GM19463 (cell line): ENCODE measurements around the gene ZNF668.
"Not testable (repeated sequence)": the region's sequence is repeated elsewhere in the genome, so short reads cannot be mapped to it uniquely, and the experiment has no call there.

ENCODE experiments used
- ATAC-seq: cut with Tn5 transposase; IDR thresholded peaks from one replicate; pipeline ENCODE4 v1.9.1; 2021; ENCODE audit warnings: mild to moderate bottlenecking, moderate library complexity; ENCODE audit not compliant: unreplicated experiment

Gene ZNF668

DNA sequence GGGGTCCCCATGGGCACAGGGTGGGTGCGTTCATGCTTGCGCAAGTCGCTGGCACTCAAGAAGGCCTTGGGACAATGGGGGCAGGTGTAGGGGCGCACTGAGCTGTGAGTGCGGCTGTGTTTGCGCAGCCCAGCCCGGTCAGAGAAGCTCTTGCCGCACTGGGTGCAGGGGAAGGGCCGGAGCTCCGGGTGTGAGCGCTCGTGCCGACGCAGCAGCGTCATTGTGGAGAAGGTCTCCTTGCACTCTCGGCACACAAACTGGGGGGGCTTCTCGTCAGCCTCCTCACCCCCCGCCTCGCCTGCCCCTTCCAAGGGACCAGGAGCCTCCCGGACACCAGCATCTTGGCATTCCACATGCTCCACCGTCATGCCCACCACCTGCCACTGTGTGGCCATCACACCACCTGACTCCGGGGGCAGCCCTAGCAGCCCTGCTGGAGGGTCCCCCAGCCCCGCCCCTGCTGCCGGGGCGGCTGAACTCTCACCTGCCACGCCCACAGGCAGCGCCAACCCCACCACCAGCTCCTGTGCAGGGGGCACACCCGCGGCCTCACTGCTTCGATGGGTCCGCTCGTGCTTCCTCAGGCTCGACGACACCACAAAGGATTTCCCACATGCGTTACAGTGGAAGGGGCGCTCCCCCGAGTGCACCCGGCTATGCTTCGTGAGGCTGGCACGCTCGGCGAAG, 12.8 kb downstream of the ZNF668 start:
- ATAC-seq = no peak

DNA sequence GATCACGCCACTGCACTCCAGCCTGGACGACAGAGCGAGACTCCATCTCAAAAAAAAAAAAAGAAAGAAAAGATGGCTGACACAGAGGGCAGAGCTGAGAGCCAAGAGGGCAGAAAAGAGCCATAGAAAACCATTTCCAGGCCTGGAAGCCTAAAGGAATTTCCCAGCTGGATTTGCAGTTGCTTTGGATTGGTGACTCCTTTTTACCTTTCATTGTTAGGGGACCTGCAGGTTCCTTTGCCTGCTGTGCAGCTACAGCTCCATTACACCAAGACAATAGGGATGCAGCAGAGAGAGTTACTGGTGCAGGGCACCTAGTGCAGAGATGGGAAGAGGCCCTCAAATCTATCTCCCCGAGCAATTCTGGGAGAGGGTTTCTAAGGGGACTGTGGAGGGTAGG, 18.4 kb downstream of the ZNF668 start:
- no peak for ATAC-seq

DNA sequence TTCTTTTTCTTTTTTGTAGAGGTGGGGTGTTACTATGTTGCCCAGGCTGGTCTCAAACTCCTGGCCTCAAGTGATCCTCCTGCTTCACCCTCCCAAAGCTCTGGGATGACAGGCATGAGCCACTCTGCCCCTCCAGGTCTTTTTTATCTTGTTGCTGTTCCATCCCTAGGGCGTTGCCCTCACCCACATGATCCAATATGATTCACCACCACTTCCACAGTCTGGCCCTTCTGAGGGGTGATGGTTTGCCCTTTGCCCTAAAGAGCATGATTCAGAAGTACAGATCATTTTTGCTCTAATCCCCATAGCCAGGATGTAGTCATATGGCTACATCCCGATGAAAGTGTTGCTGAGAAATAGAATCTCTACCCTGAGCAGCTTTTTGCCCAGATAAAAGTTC, 21.9 kb downstream of the ZNF668 start:
- no peak for ATAC-seq

- ATAC-seq = no peak
Measured at GRCh38 chr16:31050280-31051030, 23.6 kb downstream of the ZNF668 start.

DNA sequence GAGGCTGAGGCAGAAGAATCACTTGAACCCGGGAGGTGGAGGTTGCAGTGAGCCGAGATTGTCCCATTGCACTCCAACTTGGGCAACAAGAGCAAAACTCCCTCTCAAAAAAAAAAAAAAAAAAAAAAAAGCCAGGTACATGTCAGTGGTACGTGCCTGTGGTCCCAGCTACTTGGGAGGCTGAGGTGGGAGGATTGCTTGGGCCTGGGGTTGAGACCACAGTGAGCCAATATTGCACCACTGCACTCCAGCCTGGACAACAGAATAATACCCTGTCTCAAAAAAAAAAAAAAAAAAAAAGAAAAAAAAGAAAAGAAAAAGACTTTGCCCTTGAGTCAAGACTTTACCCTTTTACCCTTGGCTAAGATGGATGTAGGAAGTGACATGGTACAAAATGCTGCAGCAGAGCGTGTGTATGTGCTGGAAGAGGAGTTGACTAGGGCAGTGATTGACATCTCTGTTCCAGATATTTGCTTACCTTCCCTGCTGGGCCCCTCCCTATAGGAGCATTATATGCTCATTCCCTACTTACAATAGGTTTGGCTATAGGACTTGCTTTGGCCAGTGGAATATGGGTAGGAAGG, 30.1 kb downstream of the ZNF668 start:
- no peak for ATAC-seq

- no peak for ATAC-seq
Measured at GRCh38 chr16:31043352-31043751, 30.7 kb downstream of the ZNF668 start.

- ATAC-seq = no peak
Measured at GRCh38 chr16:31042866-31043265, 31.2 kb downstream of the ZNF668 start.

GRCh38 chr16:31038993-31039392, 35.0 kb downstream of the ZNF668 start:
- ATAC-seq = no peak

- no peak for ATAC-seq
Measured at GRCh38 chr16:31036691-31037090, 37.3 kb downstream of the ZNF668 start.

DNA sequence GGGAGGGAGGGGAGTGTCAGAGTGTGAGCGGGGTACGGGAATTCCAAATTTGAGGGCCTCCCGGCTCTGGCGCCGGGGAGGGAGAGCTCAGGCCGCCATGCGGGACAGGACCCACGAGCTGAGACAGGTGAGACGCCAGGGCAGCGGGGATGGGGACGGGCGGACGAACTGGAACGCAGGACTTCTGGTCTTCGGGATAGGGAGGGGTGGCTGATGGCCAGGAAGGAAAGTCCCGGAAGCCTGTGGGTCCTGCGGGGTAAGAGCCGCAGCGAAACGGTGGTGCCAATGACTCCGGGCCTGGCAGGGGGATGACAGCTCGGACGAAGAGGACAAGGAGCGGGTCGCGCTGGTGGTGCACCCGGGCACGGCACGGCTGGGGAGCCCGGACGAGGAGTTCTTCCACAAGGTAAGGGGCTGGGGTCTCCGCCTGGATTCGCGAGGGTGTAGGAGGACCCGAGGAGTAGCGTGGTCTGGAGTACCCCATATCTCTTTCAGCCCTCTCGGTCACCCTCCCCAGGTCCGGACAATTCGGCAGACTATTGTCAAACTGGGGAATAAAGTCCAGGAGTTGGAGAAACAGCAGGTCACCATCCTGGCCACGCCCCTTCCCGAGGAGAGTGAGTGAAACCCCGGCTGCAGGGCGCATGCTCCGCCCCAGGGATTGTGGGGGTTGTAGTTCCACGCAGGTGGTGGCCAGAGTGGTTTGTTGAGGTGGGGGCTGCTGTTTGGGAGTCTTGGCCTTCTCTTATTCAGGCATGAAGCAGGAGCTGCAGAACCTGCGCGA, 40.1 kb downstream of the ZNF668 start:
- peak; percentile 41 for ATAC-seq

GRCh38 chr16:31032736-31033708, 41.0 kb downstream of the ZNF668 start, which contains the start of gene STX4:
Gene STX4, plus strand, starts transcription at chr16:31033558. Its CDS starts 248 bp downstream, at chr16:31033806.
- peak; percentile 80 for ATAC-seq

DNA sequence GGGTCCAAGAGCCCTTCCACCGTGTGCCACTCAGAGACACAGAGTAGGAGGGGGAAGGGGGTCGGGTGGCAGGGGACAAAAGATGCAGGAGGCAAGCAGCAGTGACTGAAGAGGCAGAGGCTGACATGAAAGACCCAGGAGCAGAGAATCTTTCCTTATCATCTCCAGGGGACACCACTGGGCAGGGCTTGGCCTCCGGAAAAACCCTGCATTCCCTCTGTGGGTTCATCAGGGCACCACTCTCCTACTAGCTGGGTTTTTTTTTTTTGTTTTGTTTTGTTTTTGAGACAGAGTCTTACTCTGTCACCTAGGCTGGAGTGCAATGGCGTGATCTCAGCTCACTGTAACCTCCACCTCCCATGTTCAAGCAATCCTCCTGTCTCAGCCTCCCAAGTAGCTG, 42.8 kb downstream of the ZNF668 start:
- ATAC-seq = no peak

GRCh38 chr16:31029272-31029671, 44.8 kb downstream of the ZNF668 start:
- ATAC-seq = no peak

DNA sequence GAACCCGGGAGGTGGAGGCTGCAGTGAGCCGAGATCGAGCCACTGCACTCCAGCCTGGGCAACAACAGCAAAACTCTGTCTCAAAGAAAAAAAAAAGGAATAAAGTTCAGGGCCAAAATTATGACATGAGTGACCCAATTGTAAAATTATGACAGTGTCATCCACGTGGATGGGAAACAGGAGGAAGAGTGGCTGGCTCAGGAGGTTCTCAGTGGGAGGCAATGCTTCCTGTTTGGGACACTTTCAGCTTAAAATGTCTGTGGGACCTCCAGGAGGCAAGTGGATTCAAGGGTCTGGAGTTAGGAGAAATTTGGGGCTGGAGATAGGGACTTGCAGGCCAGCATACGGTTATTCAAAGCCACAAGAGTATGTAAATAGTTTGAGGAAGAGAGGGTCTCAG, 48.7 kb downstream of the ZNF668 start:
- ATAC-seq = no peak

DNA sequence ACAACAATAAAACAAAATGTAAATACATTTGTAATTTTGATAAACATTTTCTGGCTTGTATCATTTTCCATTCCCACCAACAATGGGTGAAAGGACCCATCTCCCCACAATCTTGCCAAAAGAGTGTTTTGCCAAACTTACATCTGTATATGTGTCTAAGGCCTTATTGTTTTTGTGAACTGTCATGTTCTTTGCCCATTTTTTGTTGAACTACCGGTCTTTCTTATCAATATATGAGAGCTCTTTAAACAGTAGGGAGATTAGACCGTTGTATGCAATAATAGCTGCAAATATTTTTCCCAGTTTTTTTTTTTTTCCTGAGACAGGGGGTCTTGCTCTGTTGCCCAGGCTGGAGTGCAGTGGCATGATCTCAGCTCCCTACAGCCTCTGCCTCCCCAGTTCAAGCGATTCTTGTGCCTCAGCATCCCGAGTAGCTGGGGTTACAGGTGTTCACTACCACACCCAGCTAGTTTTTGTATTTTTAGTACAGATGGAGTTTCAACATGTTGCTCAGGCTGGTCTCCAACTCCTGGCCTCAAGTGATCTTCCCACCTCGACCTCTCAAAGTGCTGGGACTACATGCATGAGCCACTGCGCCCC, 50.3 kb downstream of the ZNF668 start:
- no peak for ATAC-seq

GRCh38 chr16:31023252-31023602, 50.8 kb downstream of the ZNF668 start:
- no peak for ATAC-seq

DNA sequence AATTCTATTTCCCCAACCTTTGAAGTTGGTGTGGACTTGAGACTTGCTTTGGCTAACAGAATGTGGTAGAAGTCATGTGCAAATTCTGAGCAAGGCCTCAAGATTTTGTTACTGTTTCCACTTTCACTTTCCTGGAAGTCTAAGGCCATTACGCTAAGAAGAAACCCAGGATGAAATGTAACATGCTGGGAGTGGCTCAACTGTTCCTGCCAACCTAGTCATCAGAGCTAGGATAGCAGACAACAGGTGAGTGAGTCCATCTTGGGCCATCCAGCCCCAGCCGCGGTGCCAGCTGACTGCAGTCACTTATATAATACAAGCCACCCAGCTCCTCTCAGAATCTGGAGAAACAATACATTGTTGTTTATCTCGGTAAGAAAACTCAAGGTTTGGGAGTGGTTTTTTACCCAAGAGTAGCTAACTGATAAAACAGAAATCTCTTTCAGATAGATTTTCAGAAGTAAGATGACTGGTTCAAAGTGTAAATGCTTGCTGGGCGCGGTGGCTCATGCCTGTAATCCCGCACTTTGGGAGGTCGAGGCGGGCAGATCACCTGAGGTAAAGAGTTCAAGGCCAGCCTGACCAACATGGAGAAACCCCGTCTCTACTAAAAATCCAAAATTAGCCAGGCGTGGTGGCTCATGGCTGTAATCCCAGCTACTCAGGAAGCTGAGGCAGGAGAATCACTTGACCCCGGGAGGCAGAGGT, 51.3 kb downstream of the ZNF668 start:
- no peak for ATAC-seq

DNA sequence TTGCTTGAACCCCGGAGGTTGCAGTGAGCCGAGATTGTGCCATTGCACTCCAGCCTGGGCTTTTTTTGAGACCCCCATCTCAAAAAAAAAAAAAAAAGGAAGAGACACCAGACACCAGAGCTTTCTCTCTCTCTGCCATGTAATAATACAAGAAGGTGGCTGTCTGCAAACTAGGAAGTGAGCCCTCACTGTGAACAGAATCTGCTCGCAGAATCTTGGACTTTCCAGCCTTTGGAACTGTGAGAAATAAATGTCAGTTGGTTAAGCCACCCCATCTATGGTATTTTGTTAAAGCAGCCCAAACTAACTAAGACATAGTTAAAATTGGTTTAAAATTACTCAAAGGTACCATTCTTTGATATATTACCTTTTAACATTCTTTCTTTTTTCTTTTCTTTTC, 53.5 kb downstream of the ZNF668 start:
- ATAC-seq = no peak

DNA sequence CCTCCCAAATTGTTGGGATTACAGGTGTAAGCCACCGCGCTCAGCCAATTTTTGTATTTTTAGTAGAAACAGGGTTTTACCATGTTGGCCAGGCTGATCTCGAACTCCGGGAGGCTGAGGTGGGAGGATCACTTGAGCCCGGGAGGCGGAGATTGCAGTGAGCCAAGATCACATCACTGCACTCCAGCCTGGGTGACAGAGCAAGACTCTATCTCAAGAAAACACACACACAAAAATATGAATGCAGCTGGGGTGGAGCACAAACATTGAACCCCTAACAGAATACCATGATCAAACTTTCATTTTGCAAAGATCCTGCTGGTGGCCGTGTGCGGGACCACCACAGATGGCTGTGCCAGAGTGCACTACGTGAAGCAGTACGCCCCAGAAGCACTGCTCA, 56.3 kb downstream of the ZNF668 start:
- ATAC-seq = not testable (repeated sequence)
